ENCODE data around the gene ITGAV. TPM values are rescaled to one million over a fixed set of nuclear protein-coding genes. Genes with fewer than 3 reads are reported as not detected.
A peak's percentile ranks its signal among the peaks of the same experiment; 100 is the strongest.

The ITGAV gene
- total RNA-seq (ENCODE audit: low replicate concordance) = 58.7 and 72.8 TPM in 2 replicates

- H3K27me3 Mint-ChIP-seq (ENCODE audit: insufficient read depth, low read depth) = peaks cover 6% of the 10 kb centered on the region
- no peaks in the 10 kb centered on the region for H3K9me3 ChIP-seq (ENCODE audit: low read depth)
- TF ChIP-seq EZH2phosphoT487 (IDR thresholded peaks at IDR 0.05) = no peak
- TF ChIP-seq CTCF (IDR thresholded peaks at IDR 0.05) = no peak
- TF ChIP-seq EZH2 (IDR thresholded peaks at IDR 0.05) = no peak
- H3K4me2 ChIP-seq = peak within 1 kb of the TSS; percentile 93
- peaks cover 33% of the 10 kb centered on the region for H3K4me1 Mint-ChIP-seq
- peak within 1 kb of the TSS; percentile 51 for H3K9ac ChIP-seq
- peaks cover 3% of the 10 kb centered on the region for H3K36me3 Mint-ChIP-seq
- H3K4me3 Mint-ChIP-seq = peak within 1 kb of the TSS; percentile 91
- peak within 1 kb of the TSS; percentile 86 for H3K27ac ChIP-seq
- H3F3A ChIP-seq (ENCODE audit: low read depth) = peaks cover 22% of the 10 kb centered on the region
- peaks cover 46% of the 10 kb centered on the region for H3K79me2 ChIP-seq (ENCODE audit: low read depth)
- no peaks in the 10 kb centered on the region for H4K20me1 ChIP-seq (ENCODE audit: low read depth)
- peaks cover 39% of the 10 kb centered on the region for H3K4me1 ChIP-seq
- H3K27ac Mint-ChIP-seq = peak within 1 kb of the TSS; percentile 39
- peak within 1 kb of the TSS; percentile 90 for H2AFZ ChIP-seq (replicated peaks)
- H3K4me3 ChIP-seq = peak within 1 kb of the TSS; percentile 90
- no peaks in the 10 kb centered on the region for H3K27me3 ChIP-seq
- H3K9me3 Mint-ChIP-seq = no peaks in the 10 kb centered on the region
- H3K36me3 ChIP-seq = no peaks in the 10 kb centered on the region
- peak; percentile 94 for DNase-seq (ENCODE audit: low spot score)
Observed at GRCh38 chr2:186589612-186590349, at the start of gene ITGAV. ITGAV (plus strand) TSS chr2:186590056; CDS start chr2:186590339, 283 bp downstream.

GRCh38 chr2:186540941-186541340 lies 48.9 kb upstream of the ITGAV start:
- H3K4me3 Mint-ChIP-seq = no peak overlapping the region

GRCh38 chr2:186542002-186542401 lies 47.9 kb upstream of the ITGAV start:
- no peaks in the 10 kb centered on the region for H3K9me3 Mint-ChIP-seq
- Histone ChIP-seq H4K20me1 (ENCODE audit: low read depth) (no peaks in the 10 kb centered on the region), H3K27ac (no peak overlapping the region), H3K36me3 (no peaks in the 10 kb centered on the region), H3K4me2 (no peak overlapping the region), H3K9ac (no peak overlapping the region), H3K4me1 (peaks cover 27% of the 10 kb centered on the region), H3K4me3 (no peak overlapping the region), H3K27me3 (no peaks in the 10 kb centered on the region), H3K9me3 (ENCODE audit: low read depth) (no peaks in the 10 kb centered on the region), H2AFZ (replicated peaks) (peak overlapping the region; percentile 4), H3F3A (ENCODE audit: low read depth) (peaks cover 5% of the 10 kb centered on the region), H3K79me2 (ENCODE audit: low read depth) (no peaks in the 10 kb centered on the region)
- H3K36me3 Mint-ChIP-seq = no peaks in the 10 kb centered on the region
- peaks cover 19% of the 10 kb centered on the region for H3K4me1 Mint-ChIP-seq
- H3K27me3 Mint-ChIP-seq (ENCODE audit: insufficient read depth, low read depth) = peaks cover 2% of the 10 kb centered on the region
- H3K27ac Mint-ChIP-seq = no peak overlapping the region
- TF ChIP-seq CTCF (IDR thresholded peaks at IDR 0.05) (no peak), EZH2 (IDR thresholded peaks at IDR 0.05) (no peak), EZH2phosphoT487 (IDR thresholded peaks at IDR 0.05) (no peak)
- H3K4me3 Mint-ChIP-seq = no peak overlapping the region
- no peak for DNase-seq (ENCODE audit: low spot score)

More at GRCh38 chr2:186540941-186541340, 48.9 kb upstream of the ITGAV start:
- Mint-ChIP-seq H3K4me1 (peaks cover 19% of the 10 kb centered on the region), H3K36me3 (no peaks in the 10 kb centered on the region), H3K27ac (no peak overlapping the region), H3K27me3 (ENCODE audit: insufficient read depth, low read depth) (peaks cover 2% of the 10 kb centered on the region), H3K9me3 (no peaks in the 10 kb centered on the region)
- Histone ChIP-seq H4K20me1 (ENCODE audit: low read depth) (no peaks in the 10 kb centered on the region), H3K4me1 (peaks cover 27% of the 10 kb centered on the region), H3K27ac (no peak overlapping the region), H3K4me2 (peak overlapping the region; percentile 20), H3K79me2 (ENCODE audit: low read depth) (no peaks in the 10 kb centered on the region), H3K9me3 (ENCODE audit: low read depth) (no peaks in the 10 kb centered on the region), H3K9ac (no peak overlapping the region), H3K27me3 (no peaks in the 10 kb centered on the region), H3F3A (ENCODE audit: low read depth) (peaks cover 5% of the 10 kb centered on the region), H2AFZ (replicated peaks) (peak overlapping the region; percentile 14), H3K4me3 (no peak overlapping the region), H3K36me3 (no peaks in the 10 kb centered on the region)
- TF ChIP-seq EZH2phosphoT487 (IDR thresholded peaks at IDR 0.05) (no peak), CTCF (IDR thresholded peaks at IDR 0.05) (no peak), EZH2 (IDR thresholded peaks at IDR 0.05) (no peak)
- peak; percentile 11 for DNase-seq (ENCODE audit: low spot score)
